K562 (cell line): ENCODE data around the gene ZNF17. TPM values are rescaled to one million over a fixed set of nuclear protein-coding genes. Genes with fewer than 3 reads are reported as not detected.
A peak's percentile ranks its signal among the peaks of the same experiment; 100 is the strongest.

Experiments
- ATF1 ChIP-seq, 2 experiments: fragments of 450-650 bp in 1 of 2; IDR thresholded peaks; 2 replicates each; pipeline ENCODE4 v1.6.1; 2016; ENCODE audit warnings: missing compliant biosample characterization in 1 of 2, missing genetic modification characterization in 1 of 2
- E2F4 ChIP-seq: sonication (generic); formaldehyde crosslinking; IDR thresholded peaks from 2 replicates; pipeline ENCODE4 v1.8.0; 2022; ENCODE audit warnings: mild to moderate bottlenecking, low read depth, missing genetic modification reagents
- FOXK2 ChIP-seq, 2 experiments: fragments of 450-650 bp; IDR thresholded peaks in 1 of 2; conservative IDR thresholded peaks in 1 of 2; 2 replicates each; pipeline ENCODE4 v1.6.1; 2016; ENCODE audit warnings: low read depth in 2 of 2, mild to moderate bottlenecking in 1 of 2
- GTF2A2 ChIP-seq: IDR thresholded peaks from 2 replicates; pipeline ENCODE4 v1.6.1; 2016; ENCODE audit warnings: mild to moderate bottlenecking, missing genetic modification characterization, missing compliant biosample characterization
- KAT7 ChIP-seq: sonication (generic); formaldehyde crosslinking; IDR thresholded peaks from 2 replicates; pipeline ENCODE4 v1.8.0; 2022; ENCODE audit warnings: missing genetic modification reagents, mild to moderate bottlenecking, borderline replicate concordance
- L3MBTL2 ChIP-seq: fragments of 450-650 bp; IDR thresholded peaks from 2 replicates; pipeline ENCODE4 v1.6.1; 2016; ENCODE audit warnings: mild to moderate bottlenecking, moderate library complexity
- NFRKB ChIP-seq: fragments of 450-650 bp; IDR thresholded peaks from 2 replicates; pipeline ENCODE4 v1.6.1; 2016; ENCODE audit warnings: low read depth
- SP2 ChIP-seq: IDR thresholded peaks from 2 replicates; pipeline ENCODE4 v1.6.1; 2011; ENCODE audit warnings: mild to moderate bottlenecking, low read depth, low read length, moderate library complexity; ENCODE audit not compliant: poor library complexity, severe bottlenecking; ENCODE audit errors: extremely low read depth
- ZBTB2 ChIP-seq: fragments of 450-650 bp; IDR thresholded peaks from 2 replicates; pipeline ENCODE4 v1.6.1; 2016; ENCODE audit warnings: antibody characterized with exemption
- ZNF175 ChIP-seq: fragments of 200-800 bp; sonication (Bioruptor generic); IDR thresholded peaks from 2 replicates; pipeline ENCODE4 v1.6.1; 2016; ENCODE audit warnings: low read depth, mild to moderate bottlenecking, missing genetic modification characterization, missing compliant biosample characterization
- ZNF518B ChIP-seq: fragments of 250-450 bp; sonication (Bioruptor Pico); IDR thresholded peaks from 2 replicates; pipeline ENCODE4 v1.5.0; 2021; ENCODE audit warnings: mild to moderate bottlenecking, moderate library complexity
- polyA plus RNA-seq, 8 experiments: library from polyadenylated mRNA; depleted of rRNA in 4 of 8; stranded (reverse) in 5 of 8; unstranded in 3 of 8; fragments of >200 nt; fragmentation: Nextera tagmentation in 2 of 8; fragmentation: Illumina TruSeq in 1 of 8; extraction: Ambion mirVana in 2 of 8; extraction: Trizol in 1 of 8; gene quantifications; 2 replicates each; pipeline versions ENCODE4 v1.2.1 to v1.2.3, GENCODE V29; 2011 to 2014; ENCODE audit warnings: inconsistent platforms in 1 of 8, missing spikeins in 1 of 8
- total RNA-seq, 7 experiments: library from RNA; depleted of rRNA in 6 of 7; stranded (reverse); fragments of >200 nt in 6 of 7; fragmentation: Illumina TruSeq in 2 of 7; extraction: Trizol in 2 of 7; gene quantifications; 2 replicates each; pipeline versions ENCODE4 v1.2.1 to v1.2.3, GENCODE V29; 2011 to 2021; ENCODE audit warnings: low replicate concordance in 1 of 7
- TF ChIP-seq, protein P1 (sequence below): fragments of 250-450 bp; sonication (Bioruptor Pico); IDR thresholded peaks from 2 replicates; pipeline ENCODE4 v1.5.1; 2021; ENCODE audit warnings: mild to moderate bottlenecking
- TF ChIP-seq, protein P2 (sequence below), 2 experiments: fragments of 200-800 bp in 1 of 2; sonication (Bioruptor generic) in 1 of 2; sonication (generic) in 1 of 2; formaldehyde crosslinking in 1 of 2; IDR thresholded peaks in 1 of 2; conservative IDR thresholded peaks in 1 of 2; 2 replicates each; pipeline versions ENCODE4 v1.5.0 to v1.6.1; 2016 to 2020; ENCODE audit warnings: missing compliant biosample characterization in 1 of 2, missing genetic modification characterization in 1 of 2, missing genetic modification reagents in 1 of 2
- TF ChIP-seq, protein P3 (sequence below): fragments of 250-450 bp; sonication (Bioruptor Pico); IDR thresholded peaks from 2 replicates; pipeline ENCODE4 v1.9.0; 2021; ENCODE audit warnings: mild to moderate bottlenecking

ZNF17 gene
- total and polyA plus RNA-seq, 9 of the 15 experiments (the other 6 are each of a cell fraction or from before 2014, with no cell fraction given), result 5.3 to 8.6 (median 6.5) TPM

DNA sequence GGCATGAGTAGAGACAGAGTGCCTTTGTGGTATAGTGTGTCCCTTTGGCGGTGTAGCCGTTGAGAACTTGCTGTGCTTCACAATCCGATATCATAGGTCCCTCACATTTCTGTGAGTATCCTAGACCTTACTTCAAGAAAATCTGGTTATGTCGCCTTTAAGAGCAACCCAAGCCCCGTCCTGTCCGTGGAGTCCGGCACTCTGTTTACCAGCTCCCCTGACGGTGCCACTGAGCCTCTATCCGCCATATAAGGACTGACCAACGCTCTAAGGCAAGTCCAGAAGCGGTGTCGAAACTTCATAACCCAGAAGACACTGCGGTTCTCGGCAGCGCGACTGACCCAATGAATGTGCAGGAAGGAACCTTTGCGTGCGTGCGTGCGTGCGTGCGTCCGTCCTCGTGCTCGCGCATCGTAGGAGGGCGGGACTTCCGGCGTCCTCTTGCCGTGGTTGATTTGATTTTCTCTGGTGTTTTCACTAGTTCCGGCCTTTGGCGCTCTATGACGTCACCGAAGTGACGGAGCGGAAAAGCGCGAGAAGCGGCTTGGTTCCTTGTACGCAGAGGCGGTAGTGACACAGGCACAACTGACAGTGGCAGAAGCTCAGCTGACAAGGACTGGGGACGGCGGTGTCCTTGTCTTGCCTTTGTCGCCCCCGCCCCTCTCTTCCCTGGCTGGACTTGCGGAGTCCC lies 47.8 kb upstream of the ZNF17 start, which contains the start of the genes TRAPPC2B and ZNF547 (continued):
- TF ChIP-seq ZNF175 (CRISPR knock-in tag) (0 out of 2 replicates have a peak, but pooled peaks have one; percentile 38), ZBTB2 (peak; percentile 99), KAT7 (no peak), ZNF518B (CRISPR knock-in tag) (no peak), ATF1 (CRISPR knock-in tag; IDR thresholded peaks at IDR 0.05) (peak; percentile 68), ATF1 (tag; IDR thresholded peaks at IDR 0.05) (peak; percentile 97), E2F4 (CRISPR knock-in tag) (no peak), SP2 (peak; percentile 18), L3MBTL2 (peak; percentile 61), FOXK2 (conservative IDR thresholded peaks at IDR 0.05 in 1 of 2, IDR thresholded peaks at IDR 0.05 in 1 of 2; ENCODE audit: low read depth in 2 of 2) (peak; percentile 21 to 68; a peak in 2 of 4 replicates), NFRKB (0 out of 2 replicates have a peak, but pooled peaks have one; percentile 44), GTF2A2 (tag) (no peak)
- TF ChIP-seq, protein P1, sequence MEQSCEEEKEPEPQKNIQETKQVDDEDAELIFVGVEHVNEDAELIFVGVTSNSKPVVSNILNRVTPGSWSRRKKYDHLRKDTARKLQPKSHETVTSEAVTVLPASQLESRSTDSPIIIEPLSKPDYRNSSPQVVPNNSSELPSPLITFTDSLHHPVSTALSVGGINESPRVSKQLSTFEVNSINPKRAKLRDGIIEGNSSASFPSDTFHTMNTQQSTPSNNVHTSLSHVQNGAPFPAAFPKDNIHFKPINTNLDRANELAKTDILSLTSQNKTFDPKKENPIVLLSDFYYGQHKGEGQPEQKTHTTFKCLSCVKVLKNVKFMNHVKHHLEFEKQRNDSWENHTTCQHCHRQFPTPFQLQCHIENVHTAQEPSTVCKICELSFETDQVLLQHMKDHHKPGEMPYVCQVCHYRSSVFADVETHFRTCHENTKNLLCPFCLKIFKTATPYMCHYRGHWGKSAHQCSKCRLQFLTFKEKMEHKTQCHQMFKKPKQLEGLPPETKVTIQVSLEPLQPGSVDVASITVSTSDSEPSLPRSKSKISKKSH (CRISPR knock-in tag), result no peak
- TF ChIP-seq, protein P2, sequence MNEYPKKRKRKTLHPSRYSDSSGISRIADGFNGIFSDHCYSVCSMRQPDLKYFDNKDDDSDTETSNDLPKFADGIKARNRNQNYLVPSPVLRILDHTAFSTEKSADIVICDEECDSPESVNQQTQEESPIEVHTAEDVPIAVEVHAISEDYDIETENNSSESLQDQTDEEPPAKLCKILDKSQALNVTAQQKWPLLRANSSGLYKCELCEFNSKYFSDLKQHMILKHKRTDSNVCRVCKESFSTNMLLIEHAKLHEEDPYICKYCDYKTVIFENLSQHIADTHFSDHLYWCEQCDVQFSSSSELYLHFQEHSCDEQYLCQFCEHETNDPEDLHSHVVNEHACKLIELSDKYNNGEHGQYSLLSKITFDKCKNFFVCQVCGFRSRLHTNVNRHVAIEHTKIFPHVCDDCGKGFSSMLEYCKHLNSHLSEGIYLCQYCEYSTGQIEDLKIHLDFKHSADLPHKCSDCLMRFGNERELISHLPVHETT (CRISPR knock-in tag; conservative IDR thresholded peaks at IDR 0.05 in 1 of 2, IDR thresholded peaks at IDR 0.05 in 1 of 2), result peak in 1 of 2 experiments; percentile 54; a peak in 1 of 4 replicates
- TF ChIP-seq, protein P3, sequence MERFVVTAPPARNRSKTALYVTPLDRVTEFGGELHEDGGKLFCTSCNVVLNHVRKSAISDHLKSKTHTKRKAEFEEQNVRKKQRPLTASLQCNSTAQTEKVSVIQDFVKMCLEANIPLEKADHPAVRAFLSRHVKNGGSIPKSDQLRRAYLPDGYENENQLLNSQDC (CRISPR knock-in tag), result no peak
